HT-29 (cell line): ENCODE results near the gene RAI1. TPM values are rescaled to one million over a fixed set of nuclear protein-coding genes. Genes with fewer than 3 reads are reported as not detected.
"Not testable (repeated sequence)": the region's sequence is repeated elsewhere in the genome, so short reads cannot be mapped to it uniquely, and the experiment has no call there.

Experiments used
- DNase-seq: peaks from one replicate; pipeline ENCODE4 v3.0.0-alpha.2; 2015; ENCODE audit warnings: low spot score
- total RNA-seq: library from RNA; depleted of rRNA; stranded (reverse); fragments of >200 nt; shearing (Covaris generic); gene quantifications from 2 replicates; pipeline ENCODE4 v1.2.3, GENCODE V29; 2014

Gene RAI1
- total RNA-seq, 1 experiment from 2014 or later = 35.4 TPM

GRCh38 chr17:17663160-17664063 lies 17.8 kb upstream of the RAI1 start:
- peak; percentile 22 for DNase-seq

- no peak for DNase-seq
Observed at GRCh38 chr17:17664064-17664452, 17.2 kb upstream of the RAI1 start.

DNA sequence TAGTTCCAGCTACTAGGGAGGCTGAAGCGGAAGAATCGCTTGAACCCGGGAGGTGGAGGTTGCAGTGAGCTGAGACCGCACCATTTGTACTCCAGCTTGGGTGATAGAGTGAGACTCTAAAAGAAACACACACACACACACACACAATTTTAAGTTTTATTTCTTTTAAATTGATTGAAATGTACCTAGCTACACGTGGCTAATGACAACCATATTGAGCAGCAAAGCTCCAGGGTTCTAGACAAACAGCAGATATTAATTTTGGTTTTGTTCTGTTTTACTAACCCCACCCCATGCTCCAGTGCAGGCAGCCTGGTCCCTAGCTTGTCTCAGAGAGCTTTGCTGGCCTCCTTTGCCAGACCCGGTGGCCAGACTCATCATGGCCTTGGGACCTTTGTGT lies 16.0 kb upstream of the RAI1 start:
- no peak for DNase-seq

DNA sequence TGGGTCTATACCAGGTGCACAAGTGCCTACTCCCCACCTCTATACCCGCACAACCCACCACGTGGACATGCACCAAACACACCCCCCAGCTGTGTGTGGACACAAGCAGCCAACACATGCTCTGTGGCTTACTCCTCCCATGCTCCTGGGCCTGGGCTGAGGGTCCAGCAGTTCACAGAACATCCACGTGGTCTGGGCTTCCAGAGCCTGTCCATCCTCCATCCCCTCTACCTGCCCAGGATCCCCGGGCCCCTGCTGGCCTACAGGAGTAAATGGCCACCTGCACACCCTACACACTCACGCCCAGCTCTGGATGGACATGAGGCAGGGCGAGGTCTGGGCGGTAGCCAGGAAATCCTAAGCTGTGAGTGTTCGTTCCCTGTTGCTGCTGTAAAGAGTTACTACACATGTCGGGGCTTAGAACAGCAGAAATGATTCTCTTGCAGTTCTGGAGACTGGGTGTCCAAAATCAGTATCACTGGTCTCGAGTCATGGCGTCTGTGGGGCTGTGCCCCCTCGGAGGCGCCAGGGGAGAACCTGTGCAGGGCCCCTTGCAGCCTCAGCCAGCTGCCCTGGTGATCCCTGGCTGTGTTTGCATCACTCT lies 15.0 kb upstream of the RAI1 start:
- no peak for DNase-seq

GRCh38 chr17:17667231-17667630 lies 14.0 kb upstream of the RAI1 start:
- no peak for DNase-seq

DNA sequence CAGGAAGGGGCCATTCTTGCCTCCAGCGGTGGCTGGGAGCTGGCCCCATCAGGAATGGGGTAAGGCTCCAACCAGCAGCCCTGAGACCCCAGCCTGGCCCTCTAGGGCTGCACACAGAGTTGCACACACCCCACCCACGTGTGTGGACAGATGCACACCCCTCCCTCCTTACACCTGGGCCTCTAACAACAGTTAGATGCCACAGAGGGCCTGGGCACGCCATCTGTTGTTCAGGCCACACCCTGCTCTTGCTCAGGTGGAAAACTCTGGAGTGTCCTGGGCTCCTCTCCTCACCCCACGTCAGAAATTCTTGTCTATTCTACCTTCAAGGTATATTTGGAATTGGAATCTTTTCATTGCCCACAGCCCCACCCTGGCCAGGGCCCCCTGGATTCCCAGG lies 13.3 kb upstream of the RAI1 start:
- DNase-seq = no peak

DNA sequence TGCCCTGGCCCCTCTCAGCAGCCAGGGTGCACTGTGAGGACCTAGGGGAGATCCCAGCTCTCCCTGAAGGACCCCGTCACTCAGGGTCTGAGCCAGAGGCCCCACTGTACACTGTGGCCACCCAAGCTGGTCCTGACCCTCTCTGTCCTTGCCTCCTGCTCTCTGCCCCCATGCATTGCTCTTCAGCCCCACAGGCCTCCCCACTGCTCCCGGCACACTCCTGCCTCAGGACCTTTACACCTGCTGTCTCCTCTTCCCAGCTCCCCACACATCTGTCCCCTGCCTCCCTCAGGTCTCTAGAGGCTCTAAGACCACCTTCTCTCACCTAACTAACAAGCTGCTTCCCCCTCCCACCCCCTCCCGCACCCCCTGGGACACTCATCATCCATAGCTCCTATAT lies 12.9 kb upstream of the RAI1 start:
- DNase-seq = no peak

GRCh38 chr17:17668775-17669579 lies 12.3 kb upstream of the RAI1 start:
- DNase-seq = no peak

DNA sequence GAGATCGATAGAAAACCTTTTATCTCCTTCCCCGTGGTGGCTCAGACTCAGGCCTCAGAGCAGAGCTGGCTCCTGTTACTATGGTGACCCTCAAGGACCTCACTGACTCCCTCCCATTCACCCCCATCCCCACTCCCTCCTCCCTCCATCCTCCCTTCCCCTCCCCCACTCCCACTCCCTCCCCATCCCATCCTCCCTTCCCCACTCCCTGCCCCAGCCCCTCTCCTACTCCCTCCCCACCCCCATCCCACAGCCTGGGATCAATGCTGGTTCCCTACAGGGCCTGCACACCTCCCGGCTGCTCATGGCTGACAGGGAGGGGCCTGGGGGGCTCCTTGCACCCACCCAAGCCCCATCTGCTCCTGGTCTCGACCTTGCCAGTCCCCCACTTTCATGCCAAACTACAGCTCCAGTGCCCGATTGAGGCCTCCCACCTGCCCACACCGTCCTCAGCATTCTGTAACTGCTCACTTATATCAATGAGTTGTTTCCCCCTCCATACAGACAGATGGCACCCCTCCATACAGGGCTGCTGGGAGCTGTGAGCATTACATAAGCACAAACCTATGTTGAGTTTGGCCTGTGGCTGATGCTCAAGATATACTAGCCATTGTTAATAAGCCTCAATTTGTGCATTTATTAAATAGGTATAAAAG lies 11.6 kb upstream of the RAI1 start:
- DNase-seq = no peak

GRCh38 chr17:17670701-17671305 lies 10.5 kb upstream of the RAI1 start:
- peak; percentile 27 for DNase-seq

DNA sequence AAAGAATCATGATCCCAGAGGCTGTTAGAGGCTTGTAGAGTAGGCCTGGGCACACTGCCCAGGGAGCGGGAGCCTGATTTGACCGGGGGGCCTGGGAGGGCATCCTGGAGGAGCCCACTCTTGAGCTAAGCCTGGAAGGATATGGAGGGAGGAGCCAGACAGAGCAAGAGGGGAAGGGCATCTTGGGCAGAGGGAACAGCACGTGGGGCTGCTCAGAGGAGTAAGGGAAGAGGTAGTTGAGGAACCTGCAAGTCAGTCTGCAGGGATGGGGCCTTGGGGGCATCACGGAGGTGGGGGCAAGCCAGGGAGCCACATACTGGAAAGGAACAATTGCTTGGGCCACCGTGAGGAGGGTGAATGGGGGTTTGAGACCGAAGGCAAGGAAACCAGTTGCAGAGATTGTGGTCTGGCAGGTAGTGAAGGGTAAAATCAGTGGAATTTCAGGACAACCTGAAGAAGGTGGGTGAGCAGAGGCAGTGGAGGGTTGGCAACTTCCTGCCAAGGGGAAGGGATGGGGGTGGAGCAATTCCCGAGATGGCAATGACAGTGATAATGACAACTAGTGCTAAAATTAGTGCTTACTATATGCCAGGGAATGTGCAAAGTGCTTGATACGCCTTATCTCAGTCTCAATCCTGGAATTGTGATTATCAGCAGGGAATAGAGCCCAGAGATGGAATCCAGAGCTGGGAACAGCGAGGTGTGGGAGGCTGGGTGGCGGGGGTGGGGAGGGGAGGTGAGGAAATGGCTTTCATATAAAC lies 9.7 kb upstream of the RAI1 start:
- DNase-seq = no peak

DNA sequence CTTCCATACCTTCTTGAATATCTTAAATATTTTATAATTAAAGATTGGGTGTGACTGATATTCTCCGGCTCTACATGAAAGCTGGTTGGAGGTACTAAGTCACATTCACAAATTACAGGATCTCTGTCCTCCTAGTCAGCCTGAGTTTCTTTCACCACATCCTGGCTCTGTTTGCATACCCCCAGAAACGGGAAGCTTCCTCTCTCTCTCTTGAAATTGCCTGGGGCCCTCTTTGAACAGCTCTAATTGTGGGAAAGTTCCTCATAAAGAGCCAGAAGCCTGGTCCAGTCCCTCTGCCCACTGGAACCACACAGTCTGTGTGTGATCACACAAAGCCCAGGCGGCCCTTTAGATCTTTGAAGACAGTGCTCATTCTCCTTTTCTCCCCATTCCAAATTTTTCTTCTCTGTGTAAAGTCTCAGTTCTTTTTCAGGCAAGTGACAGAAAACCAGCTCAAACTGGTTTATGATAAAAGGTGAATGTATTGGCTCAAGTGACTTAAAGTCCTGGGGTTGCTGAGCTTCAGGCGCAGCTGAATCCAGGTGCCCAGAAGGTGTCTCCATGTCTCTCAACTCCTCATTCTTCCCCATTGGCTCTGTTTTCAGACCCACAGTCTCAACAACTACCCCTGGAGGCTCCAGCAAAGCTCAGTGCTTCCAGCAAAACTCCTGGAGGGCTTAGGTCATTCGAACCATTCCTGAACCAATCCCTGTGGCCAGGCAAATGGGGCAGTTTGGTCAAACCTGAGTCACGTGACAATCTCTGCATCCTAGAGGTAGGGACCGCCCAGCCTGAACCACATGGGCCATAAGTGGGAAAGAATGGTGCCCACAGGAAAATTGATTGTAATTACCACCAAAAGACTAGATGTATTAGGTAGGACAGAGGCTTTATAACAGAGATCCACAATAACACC lies 8.5 kb upstream of the RAI1 start:
- no peak for DNase-seq

GRCh38 chr17:17675416-17675815 lies 5.8 kb upstream of the RAI1 start:
- no peak for DNase-seq

GRCh38 chr17:17675925-17676534 lies 5.2 kb upstream of the RAI1 start:
- DNase-seq = peak; percentile 60

DNA sequence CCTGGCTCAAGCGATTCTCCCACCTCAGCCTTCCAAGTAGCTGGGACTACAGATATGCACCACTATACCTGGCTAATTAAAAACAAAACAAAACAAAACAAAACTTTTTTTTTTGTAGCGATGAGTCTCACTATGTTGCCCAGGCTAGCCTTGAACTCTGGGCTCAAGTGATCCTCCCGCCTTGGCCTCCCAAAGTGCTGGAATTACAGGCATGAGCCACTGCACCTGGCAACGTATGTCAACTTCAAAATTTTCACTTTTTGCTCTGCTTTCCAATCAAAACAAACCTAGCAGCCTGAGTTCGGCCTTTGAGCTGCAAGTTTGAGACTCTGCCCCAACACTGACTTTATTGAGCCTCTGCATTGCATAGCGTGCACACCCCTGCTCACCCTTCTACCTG lies 4.5 kb upstream of the RAI1 start:
- DNase-seq = no peak

DNA sequence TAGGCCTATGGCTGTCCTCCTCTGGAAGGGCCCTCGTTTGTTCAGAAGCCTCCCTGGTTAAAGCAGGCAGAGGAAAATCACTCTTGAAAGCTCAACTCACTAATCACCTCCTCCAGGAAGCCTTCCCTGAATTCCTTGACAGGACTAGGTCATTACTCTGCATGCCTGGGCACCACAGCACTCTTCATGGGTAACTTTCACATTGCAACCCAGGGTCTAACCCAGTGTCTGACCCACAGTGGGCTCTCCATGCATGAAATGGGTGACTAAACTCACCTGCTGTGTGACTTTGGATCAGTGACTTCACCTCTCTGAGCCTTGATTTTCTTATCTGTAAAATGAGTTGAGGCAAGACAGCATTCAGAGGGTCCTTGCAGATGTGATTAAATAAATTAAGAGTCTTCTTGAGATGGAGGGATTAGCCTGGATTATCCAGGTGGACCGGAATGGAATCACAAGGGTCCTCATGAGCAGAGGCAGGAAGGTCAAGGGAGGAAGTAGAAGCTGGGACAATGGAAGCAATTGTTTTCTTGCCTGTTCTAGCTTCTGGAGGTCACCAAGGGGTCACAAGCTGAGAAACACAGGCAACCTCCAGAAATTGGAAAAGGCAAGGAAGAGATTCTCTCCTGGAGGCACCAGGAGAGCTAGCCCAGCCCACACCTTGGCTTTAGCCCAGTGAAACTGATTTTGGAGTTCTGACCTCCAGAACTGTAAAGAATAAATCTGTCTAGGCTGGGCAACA lies 3.8 kb upstream of the RAI1 start:
- no peak for DNase-seq

GRCh38 chr17:17678063-17678699 lies 3.1 kb upstream of the RAI1 start:
- DNase-seq = not testable (repeated sequence)

DNA sequence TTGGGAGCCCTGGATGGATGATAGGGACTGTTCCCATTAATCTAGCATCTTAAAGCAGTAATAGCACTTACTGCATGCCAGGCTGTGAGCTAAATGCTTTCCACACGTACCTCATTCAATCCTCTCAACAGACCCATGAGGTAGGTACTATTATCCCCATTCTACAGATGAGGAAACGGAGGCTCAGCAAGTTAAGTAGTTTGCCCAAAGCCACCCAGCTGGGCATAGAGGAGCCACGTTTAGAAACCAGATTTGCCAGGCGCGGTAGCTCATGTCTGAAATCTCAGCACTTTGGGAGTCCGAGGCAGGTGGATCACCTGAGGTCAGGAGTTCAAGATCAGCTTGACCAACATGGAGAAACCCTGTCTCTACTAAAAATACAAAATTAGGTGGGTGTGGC lies 2.0 kb upstream of the RAI1 start:
- no peak for DNase-seq
